ENCODE results near the gene SLC22A6. TPM values are rescaled to one million over a fixed set of nuclear protein-coding genes. Genes with fewer than 3 reads are reported as not detected.

The SLC22A6 gene
- total and polyA plus RNA-seq, 8 donors: 0.08 to 0.34 (median 0.14) TPM; not detected in 3

- Histone ChIP-seq H3K9me3 (no peaks in the 10 kb centered on the region), H3K4me3 (no peak overlapping the region), H3K36me3 (no peaks in the 10 kb centered on the region), H3K4me1 (peaks cover 0 to 8% of the 10 kb centered on the region in 2 donors), H3K27me3 (peaks cover 0 to 17% of the 10 kb centered on the region in 2 donors), H3K27ac (no peak overlapping the region)
- no peak for DNase-seq
- TF ChIP-seq CTCF (IDR thresholded peaks at IDR 0.05): no peak
- no peak for ATAC-seq
- intact Hi-C loops (cut with DNase I): loop anchor here in 1 of 2 donors (10.0 kb wide), 1 partner anchor 118 kb away; no protein-coding TSS in a partner anchor
These were observed 37.7 kb upstream of the SLC22A6 start for GRCh38 chr11:63022441-63022840.

- no peaks in the 10 kb centered on the region for H3K9me3 ChIP-seq
- intact Hi-C loops (cut with DNase I): loop anchor here (2.0 to 10.0 kb wide), 2 partner anchors 112 to 116 kb away; no protein-coding TSS in a partner anchor
- H3K27ac ChIP-seq: no peak overlapping the region
- no peaks in the 10 kb centered on the region for H3K36me3 ChIP-seq
- H3K4me1 ChIP-seq: peaks cover 0 to 8% of the 10 kb centered on the region in 2 donors
- DNase-seq: no peak
- no peak for ATAC-seq
- H3K27me3 ChIP-seq: peaks cover 0 to 32% of the 10 kb centered on the region in 2 donors
- peak; percentile 15 to 35 for TF ChIP-seq CTCF (IDR thresholded peaks at IDR 0.05)
- H3K4me3 ChIP-seq: no peak overlapping the region
These were observed 36.0 kb upstream of the SLC22A6 start for GRCh38 chr11:63020671-63021291.

DNA sequence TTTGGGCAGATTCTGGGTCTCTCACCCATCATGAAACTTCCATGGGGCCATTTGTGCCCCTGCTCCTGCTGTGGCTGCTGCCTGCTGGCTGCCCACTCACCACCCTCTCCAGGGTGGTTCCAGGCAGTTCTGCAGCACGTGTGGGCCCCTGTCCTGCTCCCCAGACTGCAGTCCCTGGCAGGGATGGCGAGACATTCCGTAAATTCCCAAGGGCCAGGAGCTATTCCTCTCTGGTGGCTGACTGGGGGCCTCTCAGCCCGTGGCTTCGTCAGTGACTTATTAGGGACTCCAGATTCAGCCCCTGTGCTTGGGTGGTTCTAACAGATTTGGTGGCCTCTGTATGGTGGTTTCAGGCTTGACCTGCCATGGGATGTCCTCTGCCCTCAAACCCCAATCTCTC, 34.7 kb upstream of the SLC22A6 start:
- no peak overlapping the region for H3K27ac ChIP-seq
- H3K4me1 ChIP-seq: peaks cover 0 to 8% of the 10 kb centered on the region in 2 donors

DNA sequence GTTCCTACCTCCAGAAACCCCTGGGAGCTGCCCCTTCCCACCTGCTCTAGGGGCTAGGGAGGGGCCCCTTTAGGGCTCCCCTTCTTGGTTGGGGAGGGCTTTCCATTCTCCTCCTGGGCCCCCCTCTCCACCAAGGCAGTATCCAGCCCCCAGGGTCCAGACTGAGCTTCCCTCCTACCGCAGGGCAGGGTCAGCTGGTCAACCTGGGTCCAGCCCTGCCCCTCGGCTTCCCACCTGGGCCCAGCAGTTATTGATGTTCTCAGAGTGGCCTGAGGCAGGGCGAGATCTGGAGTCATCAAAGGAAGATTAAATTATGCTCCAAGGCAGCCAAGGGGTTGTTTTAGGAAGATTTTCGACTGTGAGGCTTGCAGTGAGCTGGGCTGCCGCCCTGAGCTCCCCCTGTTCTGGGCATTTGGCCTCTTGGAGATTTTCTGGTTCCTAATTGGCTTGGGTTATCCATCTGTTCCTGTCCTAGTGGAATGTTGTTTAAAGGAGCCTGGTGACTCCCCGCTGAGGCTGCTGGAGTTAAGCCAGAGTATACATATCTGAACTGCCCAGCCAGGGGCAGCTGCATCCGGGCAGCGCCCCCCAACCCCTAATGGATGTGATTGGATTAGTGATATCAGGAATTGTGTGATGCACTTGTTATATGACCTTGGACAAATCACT, 32.7 kb upstream of the SLC22A6 start:
- Histone ChIP-seq H3K27ac (no peak overlapping the region), H3K27me3 (peaks cover 0 to 35% of the 10 kb centered on the region in 2 donors), H3K4me1 (no peaks in the 10 kb centered on the region), H3K36me3 (no peaks in the 10 kb centered on the region), H3K9me3 (no peaks in the 10 kb centered on the region), H3K4me3 (no peak overlapping the region)
- no peak for TF ChIP-seq CTCF (IDR thresholded peaks at IDR 0.05)
- ATAC-seq (no peak), DNase-seq (no peak)
- intact Hi-C loops (cut with DNase I): no loop called here

More for the DNA sequence above, 34.7 kb upstream of the SLC22A6 start:
- no peaks in the 10 kb centered on the region for H3K36me3 ChIP-seq
- intact Hi-C loops (cut with DNase I): no loop called here
- peaks cover 0 to 35% of the 10 kb centered on the region in 2 donors for H3K27me3 ChIP-seq
- H3K9me3 ChIP-seq: no peaks in the 10 kb centered on the region
- no peak for DNase-seq
- ATAC-seq: no peak
- no peak for TF ChIP-seq CTCF (IDR thresholded peaks at IDR 0.05)
- no peak overlapping the region for H3K4me3 ChIP-seq

GRCh38 chr11:63015521-63016215, 30.9 kb upstream of the SLC22A6 start, which contains the start of gene SLC22A8:
TSS of gene SLC22A8 (minus strand) at chr11:63015841. CDS start at chr11:63014958, 883 bp downstream.
- Histone ChIP-seq H3K4me1 (no peaks in the 10 kb centered on the region), H3K4me3 (no peak within 1 kb of the TSS), H3K36me3 (no peaks in the 10 kb centered on the region), H3K9me3 (no peaks in the 10 kb centered on the region), H3K27me3 (peaks cover 0 to 29% of the 10 kb centered on the region in 2 donors), H3K27ac (peak within 1 kb of the TSS in 1 of 2 donors; percentile 18)
- TF ChIP-seq CTCF (IDR thresholded peaks at IDR 0.05): no peak
- DNase-seq (no peak), ATAC-seq (no peak)
- intact Hi-C loops (cut with DNase I): no loop called here
